ENCODE data around the gene CACNA1C.

GRCh38 chr12:2402073-2402579, 349.3 kb downstream of the CACNA1C start:
- TF ChIP-seq POLR2A (IDR thresholded peaks at IDR 0.05) (no peak), CTCF (IDR thresholded peaks at IDR 0.05) (no peak)
